Articular chondrocyte of knee joint (primary cell): ENCODE data around the gene PRTFDC1. TPM values are rescaled to one million over a fixed set of nuclear protein-coding genes. Genes with fewer than 3 reads are reported as not detected.

Experiments used
- small RNA-seq: library from RNA; depleted of rRNA; stranded (forward); fragments of <200 nt; gene quantifications from one replicate; pipeline ENCODE3, GENCODE V24; 2012
- total RNA-seq: library from RNA; depleted of rRNA; stranded (reverse); fragments of >200 nt; gene quantifications from 2 replicates; pipeline ENCODE4 v1.2.3, GENCODE V29; 2012

Gene PRTFDC1
- 17.8 and 23.5 TPM in 2 replicates for total RNA-seq

GRCh38 chr10:24952143-24952706, at the start of gene PRTFDC1:
Gene PRTFDC1, minus strand, starts transcription at chr10:24952606. Its CDS starts 31 bp downstream, at chr10:24952575.

Small RNAs within 50 kb of the gene (small RNA-seq; reads per million reads assigned to genes)
- gene AL512598.1 = not detected
- gene RN7SKP241 = not detected

Other genes with a start within 250 kb of the PRTFDC1 start
- 259 and 274 TPM in 2 replicates for gene ARHGAP21, start 228.7 kb downstream of the PRTFDC1 start, total RNA-seq
- gene ENKUR, start 63.6 kb upstream of the PRTFDC1 start, total RNA-seq = 0.76 and 0.78 TPM in 2 replicates
- 4.2 and 5.7 TPM in 2 replicates for gene THNSL1, start 64.0 kb upstream of the PRTFDC1 start, total RNA-seq
- 0.11 and 0.13 TPM in 2 replicates for gene GPR158, start 222.4 kb upstream of the PRTFDC1 start, total RNA-seq